Tibial nerve (tissue), 4 donors: Measurements from ENCODE around the gene GOLPH3. TPM values are rescaled to one million over a fixed set of nuclear protein-coding genes. Genes with fewer than 3 reads are reported as not detected.

Experiments
- DNase-seq, 2 donors: peaks; one replicate each; pipeline ENCODE4 v3.0.0-alpha.2; 2019; ENCODE audit warnings: low spot score in 2 of 2
- H3K27ac ChIP-seq, 4 donors: fragments of 200-600 bp; sonication (generic) in 3 of 4; one replicate each; pipeline ENCODE4 v1.5.1; 2017 to 2019; ENCODE audit warnings: mild to moderate bottlenecking in 1 of 4
- H3K27me3 ChIP-seq, 2 donors: fragments of 200-600 bp; sonication (generic) in 1 of 2; one replicate each; pipeline versions ENCODE4 v1.5.1 to v1.6.0; 2017 to 2019
- H3K36me3 ChIP-seq, 3 donors: fragments of 200-600 bp; sonication (generic); one replicate each; pipeline ENCODE4 v1.5.1; 2018 to 2019
- H3K4me1 ChIP-seq, 4 donors: fragments of 200-600 bp; sonication (generic) in 3 of 4; one replicate each; pipeline ENCODE4 v1.5.1; 2017 to 2019
- H3K4me3 ChIP-seq, 4 donors: fragments of 200-600 bp; sonication (generic) in 3 of 4; one replicate each; pipeline ENCODE4 v1.5.1; 2017 to 2019; ENCODE audit warnings: mild to moderate bottlenecking in 1 of 4, moderate library complexity in 1 of 4
- H3K9me3 ChIP-seq, 4 donors: fragments of 200-600 bp; sonication (generic) in 3 of 4; one replicate each; pipeline ENCODE4 v1.5.1; 2017 to 2019
- CTCF ChIP-seq, 5 experiments: fragments of 200-600 bp in 3 of 5; fragments of 450-650 bp in 2 of 5; sonication (generic) in 3 of 5; IDR thresholded peaks; one replicate each; pipeline ENCODE4 v1.5.1; 2016 to 2019; ENCODE audit warnings: antibody characterized with exemption in 5 of 5, mild to moderate bottlenecking in 3 of 5, moderate library complexity in 2 of 5
- EP300 ChIP-seq, 2 donors: sonication (generic); formaldehyde crosslinking; IDR thresholded peaks; one replicate each; pipeline ENCODE4 v1.6.1; 2017; ENCODE audit warnings: antibody characterized with exemption in 2 of 2, mild to moderate bottlenecking in 1 of 2
- POLR2A ChIP-seq, 2 donors: fragments of 450-650 bp; IDR thresholded peaks; one replicate each; pipeline ENCODE4 v1.6.1; 2017; ENCODE audit warnings: antibody characterized with exemption in 2 of 2, mild to moderate bottlenecking in 2 of 2, moderate library complexity in 2 of 2
- WGBS, 2 donors: methylation state at CpG; one replicate each; pipeline ENCODE4 v1.1.5; 2018; 5-methylcytosine and 5-hydroxymethylcytosine counted together
- total RNA-seq, 4 donors: library from RNA; depleted of rRNA; stranded (reverse); fragments of >200 nt; gene quantifications; one replicate each; pipeline ENCODE4 v1.1.0, GENCODE V29; 2016

The GOLPH3 gene
- total RNA-seq, 4 donors from 2014 or later, result 90.6 to 115 (median 102) TPM

DNA sequence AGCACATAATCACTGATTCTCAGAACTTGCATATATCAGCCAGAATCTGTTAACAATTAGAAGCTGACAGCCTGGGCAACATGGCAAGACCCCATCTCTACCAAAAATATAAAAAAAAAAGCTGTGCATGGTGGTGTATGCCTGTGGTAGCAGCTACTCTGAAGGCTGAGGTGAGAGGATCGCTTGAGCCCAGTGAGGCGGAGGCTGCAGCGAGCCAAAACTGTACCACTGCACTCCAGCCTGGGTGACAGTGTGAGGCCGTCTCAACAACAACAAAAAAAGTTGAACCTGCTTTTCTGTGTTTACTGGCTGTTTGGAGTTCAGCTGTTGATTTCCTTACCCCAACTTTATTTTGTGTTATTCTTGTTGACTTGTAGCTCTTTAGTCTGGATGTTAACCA is 66.8 kb downstream of the GOLPH3 start:
- TF ChIP-seq CTCF (IDR thresholded peaks at IDR 0.05), result no peak
- no peak for TF ChIP-seq EP300 (IDR thresholded peaks at IDR 0.05)
- no peak for TF ChIP-seq POLR2A (IDR thresholded peaks at IDR 0.05)
- DNase-seq, result no peak
- H3K27ac ChIP-seq, result no peak overlapping the region
- peaks cover 0 to 89% (median 0%) of the 10 kb centered on the region in 3 donors for H3K36me3 ChIP-seq
- H3K4me1 ChIP-seq, result no peaks in the 10 kb centered on the region
- H3K9me3 ChIP-seq, result no peaks in the 10 kb centered on the region
- H3K27me3 ChIP-seq, result no peaks in the 10 kb centered on the region
- WGBS, 2 donors, result 91 to 97% methylated on average over 4 of the region's 4 CpGs
- no peak overlapping the region for H3K4me3 ChIP-seq

DNA sequence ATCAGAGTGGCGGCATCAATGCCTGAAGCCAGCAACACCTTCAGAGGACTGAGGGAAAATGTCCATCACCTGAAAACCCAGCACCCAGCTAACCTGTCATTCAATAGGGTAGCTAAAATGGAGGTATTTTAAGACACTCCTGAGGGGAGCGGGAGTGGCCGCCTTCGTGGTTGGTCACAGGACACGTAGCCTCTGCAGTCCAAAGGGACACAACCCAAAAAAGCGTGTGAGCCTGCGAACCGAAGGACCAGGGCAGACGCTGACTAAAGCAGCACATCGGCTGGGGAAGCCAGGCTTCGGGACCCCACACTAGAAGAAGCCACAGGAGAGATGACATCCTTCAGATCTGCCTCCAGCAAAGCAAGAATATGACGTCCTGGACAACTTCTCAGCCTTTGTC is 70.6 kb downstream of the GOLPH3 start:
- no peak for TF ChIP-seq EP300 (IDR thresholded peaks at IDR 0.05)
- no peak for TF ChIP-seq POLR2A (IDR thresholded peaks at IDR 0.05)
- no peak for TF ChIP-seq CTCF (IDR thresholded peaks at IDR 0.05)
- H3K4me3 ChIP-seq, result no peak overlapping the region
- H3K36me3 ChIP-seq, result peaks cover 0 to 92% (median 0%) of the 10 kb centered on the region in 3 donors
- no peaks in the 10 kb centered on the region for H3K27me3 ChIP-seq
- 90 to 94% methylated on average over 12 of the region's 12 CpGs for WGBS, 2 donors
- DNase-seq, result no peak
- no peak overlapping the region for H3K27ac ChIP-seq
- H3K9me3 ChIP-seq, result no peaks in the 10 kb centered on the region
- H3K4me1 ChIP-seq, result peaks cover 0 to 18% (median 0%) of the 10 kb centered on the region in 4 donors

DNA sequence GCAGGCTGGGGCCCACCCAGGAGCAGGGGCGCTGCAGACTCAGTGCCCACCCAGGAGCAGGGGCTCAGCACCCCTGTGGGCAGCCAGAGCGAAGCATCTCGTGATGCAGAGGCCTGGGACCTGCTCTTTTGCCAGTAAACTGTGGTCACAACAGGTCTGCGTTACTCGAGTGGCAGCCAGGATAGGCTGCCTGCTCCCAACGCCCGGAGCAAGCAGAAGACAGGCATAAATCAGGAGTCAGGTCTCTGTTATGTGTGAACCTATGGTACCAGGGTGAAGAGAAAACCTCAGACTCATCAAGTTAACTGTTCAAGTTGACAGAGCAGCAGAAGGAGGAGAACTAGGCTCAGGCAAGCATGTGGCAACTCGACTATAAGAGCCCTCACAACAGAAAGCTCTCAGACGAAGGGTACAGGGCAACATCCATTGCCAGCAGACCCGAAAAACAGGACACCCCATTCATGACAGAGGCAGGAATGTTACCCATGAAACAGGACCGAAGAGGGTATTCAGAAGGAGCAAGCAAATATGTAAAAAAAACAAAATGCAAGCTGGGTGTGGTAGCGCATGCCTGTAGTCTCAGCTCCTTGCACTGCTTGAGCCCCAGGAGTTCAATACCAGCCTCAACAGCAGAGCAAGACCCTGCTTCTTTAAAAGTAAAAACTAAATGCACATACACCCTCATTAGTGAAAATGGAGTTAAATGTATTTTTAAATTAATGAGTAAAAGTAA is 71.7 kb downstream of the GOLPH3 start:
- H3K27me3 ChIP-seq, result no peaks in the 10 kb centered on the region
- WGBS, 2 donors, result 67 to 68% methylated on average over 12 of the region's 12 CpGs
- no peaks in the 10 kb centered on the region for H3K9me3 ChIP-seq
- no peak overlapping the region for H3K4me3 ChIP-seq
- H3K27ac ChIP-seq, result no peak overlapping the region
- H3K4me1 ChIP-seq, result peaks cover 0 to 18% (median 0%) of the 10 kb centered on the region in 4 donors
- no peak for DNase-seq
- no peak for TF ChIP-seq CTCF (IDR thresholded peaks at IDR 0.05)
- no peak for TF ChIP-seq POLR2A (IDR thresholded peaks at IDR 0.05)
- TF ChIP-seq EP300 (IDR thresholded peaks at IDR 0.05), result no peak
- peaks cover 0 to 93% (median 0%) of the 10 kb centered on the region in 3 donors for H3K36me3 ChIP-seq

DNA sequence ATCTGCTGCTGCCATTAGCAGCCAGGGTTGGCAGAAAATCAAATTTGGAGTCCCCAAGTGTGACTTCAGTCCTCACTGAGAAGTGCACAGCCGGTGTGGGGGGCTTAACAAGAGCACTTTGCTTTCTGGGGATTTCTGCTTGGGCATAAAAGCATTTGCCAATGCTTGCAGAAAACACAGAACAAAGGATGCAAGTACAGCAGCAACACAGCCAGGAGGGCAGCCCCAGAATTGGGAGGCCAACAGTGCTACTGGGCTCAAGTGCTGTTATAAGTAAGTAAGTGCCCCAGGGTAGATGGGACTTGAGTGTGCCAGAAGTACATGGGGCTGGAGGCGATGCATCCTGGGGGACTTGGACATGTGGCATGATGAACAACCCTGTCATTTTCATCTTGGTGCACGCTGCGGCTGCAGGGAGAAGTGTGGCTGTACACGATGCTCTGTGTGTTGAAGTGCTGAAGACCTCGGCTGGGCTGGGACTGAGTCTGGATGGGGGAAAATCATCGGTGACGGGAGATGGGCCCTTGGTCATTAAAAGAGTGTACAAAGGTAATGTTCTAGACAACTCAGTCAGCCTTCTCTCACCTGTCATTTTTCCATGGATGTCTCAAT is 73.3 kb downstream of the GOLPH3 start:
- peak overlapping the region in 3 of 4 donors; percentile 16 to 66 (median 30) for H3K27ac ChIP-seq
- H3K9me3 ChIP-seq, result no peaks in the 10 kb centered on the region
- H3K4me3 ChIP-seq, result no peak overlapping the region
- no peak for DNase-seq
- peaks cover 0 to 27% (median 0%) of the 10 kb centered on the region in 4 donors for H3K4me1 ChIP-seq
- H3K36me3 ChIP-seq, result peaks cover 0 to 92% (median 0%) of the 10 kb centered on the region in 3 donors
- no peaks in the 10 kb centered on the region for H3K27me3 ChIP-seq
- no peak for TF ChIP-seq CTCF (IDR thresholded peaks at IDR 0.05)
- no peak for TF ChIP-seq POLR2A (IDR thresholded peaks at IDR 0.05)
- no peak for TF ChIP-seq EP300 (IDR thresholded peaks at IDR 0.05)
- WGBS, 2 donors, result 84 to 85% methylated on average over 8 of the region's 8 CpGs

- Histone ChIP-seq H3K4me1 (peaks cover 0 to 28% (median 0%) of the 10 kb centered on the region in 4 donors), H3K36me3 (peaks cover 0 to 90% (median 0%) of the 10 kb centered on the region in 3 donors), H3K27ac (peak overlapping the region in 3 of 4 donors; percentile 16 to 66 (median 62)), H3K4me3 (no peak overlapping the region), H3K9me3 (no peaks in the 10 kb centered on the region), H3K27me3 (no peaks in the 10 kb centered on the region)
- no peak for TF ChIP-seq POLR2A (IDR thresholded peaks at IDR 0.05)
- no peak for TF ChIP-seq CTCF (IDR thresholded peaks at IDR 0.05)
- TF ChIP-seq EP300 (IDR thresholded peaks at IDR 0.05), result peak in 1 of 2 donors; percentile 13
- 35 to 46% methylated on average over 6 of the region's 6 CpGs for WGBS, 2 donors
- no peak for DNase-seq
Observed at GRCh38 chr5:32100230-32100629, 73.9 kb downstream of the GOLPH3 start.
